Activated CD4-positive, alpha-beta memory T cell treated with anti-CD3 and anti-CD28 coated beads for 36 hours (primary cell): ENCODE results near the gene DLGAP4. TPM values are rescaled to one million over a fixed set of nuclear protein-coding genes. Genes with fewer than 3 reads are reported as not detected.

Source experiments
- CTCF ChIA-PET: fragments of 350-600 bp; sonication (Branson Sonifier 250); formaldehyde crosslinking; loops from one replicate; lab custom pipeline; 2021; ENCODE audit warnings: antibody characterized with exemption, inconsistent platforms; lab: Charles Lee
- POLR2A ChIA-PET: fragments of 350-600 bp; sonication (Branson Sonifier 250); formaldehyde crosslinking; loops from one replicate; lab custom pipeline; 2021; ENCODE audit warnings: antibody characterized with exemption; lab: Charles Lee
- DNase-seq: peaks from one replicate; pipeline ENCODE4 v3.0.0-alpha.2; 2020
- H3K27ac Mint-ChIP-seq: one replicate; pipeline ENCODE4 v1.8.0; 2021; ENCODE audit warnings: mixed read lengths
- H3K27me3 Mint-ChIP-seq: one replicate; pipeline ENCODE4 v1.8.0; 2021; ENCODE audit warnings: mixed read lengths
- H3K36me3 Mint-ChIP-seq: one replicate; pipeline ENCODE4 v1.8.0; 2021; ENCODE audit warnings: mixed read lengths
- H3K4me1 Mint-ChIP-seq: one replicate; pipeline ENCODE4 v1.8.0; 2021; ENCODE audit warnings: low read depth, mixed read lengths
- H3K4me3 Mint-ChIP-seq: one replicate; pipeline ENCODE4 v1.8.0; 2021; ENCODE audit warnings: mild to moderate bottlenecking, mixed read lengths
- H3K9me3 Mint-ChIP-seq: one replicate; pipeline ENCODE4 v1.8.0; 2021; ENCODE audit warnings: mixed read lengths
- intact Hi-C: fragments of 100-400 bp; cut with micrococcal nuclease; formaldehyde crosslinking; loops from one replicate; pipeline ENCODE4 v1.15.1; 2023
- total RNA-seq, 2 experiments: library from RNA; stranded (reverse); gene quantifications; one replicate each; pipeline ENCODE4 v1.2.3, GENCODE V29; 2021

Gene DLGAP4
- total RNA-seq, 2 experiments from 2014 or later: 18.5 to 18.8 TPM

- no peaks in the 10 kb centered on the region for H3K4me1 Mint-ChIP-seq
- no peak overlapping the region for H3K4me3 Mint-ChIP-seq
- no peaks in the 10 kb centered on the region for H3K9me3 Mint-ChIP-seq
- CTCF ChIA-PET: no interaction called here
- no peak overlapping the region for H3K27ac Mint-ChIP-seq
- no peak for DNase-seq
- no peaks in the 10 kb centered on the region for H3K36me3 Mint-ChIP-seq
- peaks cover 13% of the 10 kb centered on the region for H3K27me3 Mint-ChIP-seq
- intact Hi-C loops: no loop called here
- POLR2A ChIA-PET: no interaction called here
Observed at GRCh38 chr20:36279776-36280175, 26.4 kb upstream of the DLGAP4 start.

- DNase-seq: no peak
- ChIA-PET CTCF (no interaction called here), POLR2A (no interaction called here)
- H3K4me3 Mint-ChIP-seq: no peak overlapping the region
- H3K27me3 Mint-ChIP-seq: peaks cover 11% of the 10 kb centered on the region
- intact Hi-C loops: no loop called here
- H3K4me1 Mint-ChIP-seq: no peaks in the 10 kb centered on the region
- no peaks in the 10 kb centered on the region for H3K36me3 Mint-ChIP-seq
- H3K9me3 Mint-ChIP-seq: no peaks in the 10 kb centered on the region
- H3K27ac Mint-ChIP-seq: no peak overlapping the region
Observed at GRCh38 chr20:36281785-36282380, 24.3 kb upstream of the DLGAP4 start.

GRCh38 chr20:36284751-36285150, 21.4 kb upstream of the DLGAP4 start:
- H3K36me3 Mint-ChIP-seq: no peaks in the 10 kb centered on the region
- DNase-seq: no peak
- no peaks in the 10 kb centered on the region for H3K4me1 Mint-ChIP-seq
- H3K9me3 Mint-ChIP-seq: no peaks in the 10 kb centered on the region
- H3K4me3 Mint-ChIP-seq: no peak overlapping the region
- no peak overlapping the region for H3K27ac Mint-ChIP-seq
- H3K27me3 Mint-ChIP-seq: peaks cover 15% of the 10 kb centered on the region
- CTCF ChIA-PET: no interaction called here
- intact Hi-C loops: no loop called here
- POLR2A ChIA-PET: no interaction called here

GRCh38 chr20:36285746-36286447, 20.2 kb upstream of the DLGAP4 start:
- H3K36me3 Mint-ChIP-seq: no peaks in the 10 kb centered on the region
- ChIA-PET POLR2A (no interaction called here), CTCF (no interaction called here)
- H3K4me3 Mint-ChIP-seq: no peak overlapping the region
- no peaks in the 10 kb centered on the region for H3K4me1 Mint-ChIP-seq
- no peak overlapping the region for H3K27ac Mint-ChIP-seq
- intact Hi-C loops: no loop called here
- DNase-seq: no peak
- H3K27me3 Mint-ChIP-seq: peaks cover 10% of the 10 kb centered on the region
- H3K9me3 Mint-ChIP-seq: no peaks in the 10 kb centered on the region

- H3K27me3 Mint-ChIP-seq: peaks cover 33% of the 10 kb centered on the region
- no peaks in the 10 kb centered on the region for H3K9me3 Mint-ChIP-seq
- H3K27ac Mint-ChIP-seq: no peak overlapping the region
- no peak for DNase-seq
- H3K36me3 Mint-ChIP-seq: no peaks in the 10 kb centered on the region
- ChIA-PET CTCF (no interaction called here), POLR2A (no interaction called here)
- no peak overlapping the region for H3K4me3 Mint-ChIP-seq
- H3K4me1 Mint-ChIP-seq: no peaks in the 10 kb centered on the region
- intact Hi-C loops: no loop called here
Observed at GRCh38 chr20:36297656-36298055, 8.5 kb upstream of the DLGAP4 start.

GRCh38 chr20:36298061-36298460, 8.1 kb upstream of the DLGAP4 start:
- ChIA-PET CTCF (no interaction called here), POLR2A (no interaction called here)
- Mint-ChIP-seq H3K4me3 (no peak overlapping the region), H3K4me1 (no peaks in the 10 kb centered on the region), H3K9me3 (no peaks in the 10 kb centered on the region), H3K27me3 (peaks cover 33% of the 10 kb centered on the region), H3K36me3 (no peaks in the 10 kb centered on the region), H3K27ac (no peak overlapping the region)
- intact Hi-C loops: no loop called here
- DNase-seq: no peak

- POLR2A ChIA-PET: no interaction called here
- H3K36me3 Mint-ChIP-seq: no peaks in the 10 kb centered on the region
- DNase-seq: no peak
- CTCF ChIA-PET: no interaction called here
- no peaks in the 10 kb centered on the region for H3K4me1 Mint-ChIP-seq
- H3K9me3 Mint-ChIP-seq: no peaks in the 10 kb centered on the region
- peaks cover 38% of the 10 kb centered on the region for H3K27me3 Mint-ChIP-seq
- H3K27ac Mint-ChIP-seq: no peak overlapping the region
- H3K4me3 Mint-ChIP-seq: no peak overlapping the region
- intact Hi-C loops: no loop called here
Observed at GRCh38 chr20:36298795-36299339, 7.3 kb upstream of the DLGAP4 start.

GRCh38 chr20:36299459-36299858, 6.7 kb upstream of the DLGAP4 start:
- peaks cover 43% of the 10 kb centered on the region for H3K27me3 Mint-ChIP-seq
- ChIA-PET POLR2A (no interaction called here), CTCF (no interaction called here)
- no peak overlapping the region for H3K4me3 Mint-ChIP-seq
- no peak for DNase-seq
- intact Hi-C loops: no loop called here
- H3K27ac Mint-ChIP-seq: no peak overlapping the region
- no peaks in the 10 kb centered on the region for H3K4me1 Mint-ChIP-seq
- H3K36me3 Mint-ChIP-seq: no peaks in the 10 kb centered on the region
- H3K9me3 Mint-ChIP-seq: no peaks in the 10 kb centered on the region

- H3K27ac Mint-ChIP-seq: no peak overlapping the region
- H3K27me3 Mint-ChIP-seq: peaks cover 49% of the 10 kb centered on the region
- intact Hi-C loops: no loop called here
- peaks cover 3% of the 10 kb centered on the region for H3K4me1 Mint-ChIP-seq
- CTCF ChIA-PET: interaction anchor here (1.7 kb wide), 1 partner anchor 99 kb away, joined by 5 read pairs; no protein-coding TSS in a partner anchor
- no peak overlapping the region for H3K4me3 Mint-ChIP-seq
- POLR2A ChIA-PET: no interaction called here
- no peaks in the 10 kb centered on the region for H3K36me3 Mint-ChIP-seq
- H3K9me3 Mint-ChIP-seq: no peaks in the 10 kb centered on the region
- DNase-seq: no peak
Observed at GRCh38 chr20:36301359-36302119, 4.6 kb upstream of the DLGAP4 start.

- ChIA-PET POLR2A (no interaction called here), CTCF (no interaction called here)
- peaks cover 49% of the 10 kb centered on the region for H3K27me3 Mint-ChIP-seq
- peaks cover 3% of the 10 kb centered on the region for H3K4me1 Mint-ChIP-seq
- no peak overlapping the region for H3K27ac Mint-ChIP-seq
- H3K4me3 Mint-ChIP-seq: no peak overlapping the region
- intact Hi-C loops: no loop called here
- no peaks in the 10 kb centered on the region for H3K36me3 Mint-ChIP-seq
- DNase-seq: no peak
- no peaks in the 10 kb centered on the region for H3K9me3 Mint-ChIP-seq
Observed at GRCh38 chr20:36303020-36303595, 3.0 kb upstream of the DLGAP4 start.

GRCh38 chr20:36303831-36304230, 2.3 kb upstream of the DLGAP4 start:
- H3K4me3 Mint-ChIP-seq: no peak overlapping the region
- no peak overlapping the region for H3K27ac Mint-ChIP-seq
- intact Hi-C loops: no loop called here
- peaks cover 53% of the 10 kb centered on the region for H3K27me3 Mint-ChIP-seq
- no peak for DNase-seq
- peaks cover 3% of the 10 kb centered on the region for H3K4me1 Mint-ChIP-seq
- ChIA-PET POLR2A (no interaction called here), CTCF (no interaction called here)
- H3K36me3 Mint-ChIP-seq: no peaks in the 10 kb centered on the region
- H3K9me3 Mint-ChIP-seq: no peaks in the 10 kb centered on the region
